Neural cell (in vitro differentiated cells): ENCODE data around the gene SCRN2. TPM values are rescaled to one million over a fixed set of nuclear protein-coding genes. Genes with fewer than 3 reads are reported as not detected.

Experiments used
- H2AFZ ChIP-seq: fragments of 200-600, 300-800 bp; sonication (generic), shearing (Covaris generic); 2 replicates; pipeline ENCODE4 v1.6.0; 2014; ENCODE audit warnings: low read depth, mild to moderate bottlenecking, antibody characterized with exemption, low read length, moderate library complexity
- H3F3A ChIP-seq: fragments of 200-600 bp; shearing (Covaris generic); 2 replicates; pipeline ENCODE4 v1.6.1; 2016; ENCODE audit warnings: mild to moderate bottlenecking, moderate library complexity, mixed read lengths, antibody characterized with exemption, low read length; ENCODE audit not compliant: insufficient read depth, poor library complexity, severe bottlenecking
- H3K27ac ChIP-seq: fragments of 200-600, 300-800 bp; sonication (generic), shearing (Covaris generic); 2 replicates; pipeline ENCODE4 v1.5.1; 2014; ENCODE audit warnings: mild to moderate bottlenecking, low read length, moderate library complexity
- H3K27me3 ChIP-seq: fragments of 300-800, 200-600 bp; sonication (generic), shearing (Covaris generic); 2 replicates; pipeline ENCODE4 v1.6.0; 2014; ENCODE audit warnings: mild to moderate bottlenecking, low read depth, low read length, moderate library complexity; ENCODE audit not compliant: insufficient read depth
- H3K36me3 ChIP-seq: fragments of 300-800, 200-600 bp; sonication (generic), shearing (Covaris generic); 2 replicates; pipeline ENCODE4 v1.5.1; 2014; ENCODE audit warnings: mild to moderate bottlenecking, antibody characterized with exemption, low read length, moderate library complexity; ENCODE audit not compliant: insufficient read depth
- H3K4me2 ChIP-seq: fragments of 300-800, 200-600 bp; sonication (generic), shearing (Covaris generic); 2 replicates; pipeline ENCODE4 v1.6.0; 2014; ENCODE audit warnings: mild to moderate bottlenecking, low read length
- H3K4me3 ChIP-seq: fragments of 300-800, 200-600 bp; sonication (generic), shearing (Covaris generic); 2 replicates; pipeline ENCODE4 v1.5.1; 2014; ENCODE audit warnings: mild to moderate bottlenecking, low read length, moderate library complexity
- H3K79me2 ChIP-seq: fragments of 200-600 bp; shearing (Covaris generic); replicated peaks from 2 replicates; pipeline ENCODE4 v1.6.0; 2014; ENCODE audit warnings: mild to moderate bottlenecking, low read length, moderate library complexity; ENCODE audit not compliant: insufficient read depth
- H3K9ac ChIP-seq: fragments of 300-800, 200-600 bp; sonication (generic), shearing (Covaris generic); 2 replicates; pipeline ENCODE4 v1.6.1; 2016; ENCODE audit warnings: mild to moderate bottlenecking, low read length, mixed read lengths
- H3K9me2 ChIP-seq: fragments of 200-600 bp; shearing (Covaris generic); 2 replicates; pipeline ENCODE4 v1.6.1; 2016; ENCODE audit warnings: mild to moderate bottlenecking, low read length, mixed read lengths; ENCODE audit not compliant: insufficient read depth
- H3K9me3 ChIP-seq: fragments of 200-600, 300-800 bp; sonication (generic), shearing (Covaris generic); 2 replicates; pipeline ENCODE4 v1.6.1; 2016; ENCODE audit warnings: mild to moderate bottlenecking, mixed run types, low read length, moderate library complexity, mixed read lengths
- H4K20me1 ChIP-seq: fragments of 200-600 bp; shearing (Covaris generic); 2 replicates; pipeline ENCODE4 v1.6.1; 2016; ENCODE audit warnings: mild to moderate bottlenecking, mixed run types; ENCODE audit not compliant: insufficient read depth
- EP300 ChIP-seq: fragments of 450-650 bp; conservative IDR thresholded peaks from 2 replicates; pipeline ENCODE4 v1.6.1; 2014; ENCODE audit warnings: antibody characterized with exemption, mild to moderate bottlenecking, moderate library complexity; ENCODE audit not compliant: poor library complexity, severe bottlenecking
- EZH2 ChIP-seq: fragments of 200-600, 300-800 bp; shearing (Covaris generic), sonication (generic); IDR thresholded peaks from 2 replicates; pipeline ENCODE4 v1.6.1; 2014; ENCODE audit warnings: antibody characterized with exemption, low read length, borderline replicate concordance, mild to moderate bottlenecking; ENCODE audit not compliant: insufficient read depth, poor library complexity, severe bottlenecking
- MXI1 ChIP-seq: fragments of 450-650 bp; conservative IDR thresholded peaks from 2 replicates; pipeline ENCODE4 v1.6.1; 2014; ENCODE audit warnings: antibody characterized with exemption, mild to moderate bottlenecking; ENCODE audit not compliant: poor library complexity, severe bottlenecking
- POLR2AphosphoS5 ChIP-seq: IDR thresholded peaks from 2 replicates; pipeline ENCODE4 v1.6.1; 2012
- RAD21 ChIP-seq: fragments of 450-650 bp; conservative IDR thresholded peaks from 2 replicates; pipeline ENCODE4 v1.6.1; 2014; ENCODE audit warnings: antibody characterized with exemption, mild to moderate bottlenecking, moderate library complexity
- SMC3 ChIP-seq: fragments of 450-650 bp; conservative IDR thresholded peaks from 2 replicates; pipeline ENCODE4 v1.6.1; 2014; ENCODE audit warnings: antibody characterized with exemption, mild to moderate bottlenecking, moderate library complexity; ENCODE audit not compliant: poor library complexity
- TAF1 ChIP-seq: IDR thresholded peaks from 2 replicates; pipeline ENCODE4 v1.6.1; 2012; ENCODE audit warnings: low read depth
- polyA plus RNA-seq: library from polyadenylated mRNA; depleted of rRNA; stranded (reverse); fragments of >200 nt; gene quantifications from 2 replicates; pipeline ENCODE4 v1.2.3, GENCODE V29; 2014
- TF ChIP-seq, protein P1 (sequence below): IDR thresholded peaks from 2 replicates; pipeline ENCODE4 v1.6.1; 2012; ENCODE audit warnings: borderline replicate concordance
- TF ChIP-seq, protein P2 (sequence below): fragments of 450-650 bp; IDR thresholded peaks from 2 replicates; pipeline ENCODE4 v1.5.1; 2014; ENCODE audit warnings: antibody characterized with exemption, mild to moderate bottlenecking, moderate library complexity; ENCODE audit not compliant: poor library complexity, severe bottlenecking

Gene SCRN2
- polyA plus RNA-seq, 1 donor from 2014 or later: 94.0 TPM

DNA sequence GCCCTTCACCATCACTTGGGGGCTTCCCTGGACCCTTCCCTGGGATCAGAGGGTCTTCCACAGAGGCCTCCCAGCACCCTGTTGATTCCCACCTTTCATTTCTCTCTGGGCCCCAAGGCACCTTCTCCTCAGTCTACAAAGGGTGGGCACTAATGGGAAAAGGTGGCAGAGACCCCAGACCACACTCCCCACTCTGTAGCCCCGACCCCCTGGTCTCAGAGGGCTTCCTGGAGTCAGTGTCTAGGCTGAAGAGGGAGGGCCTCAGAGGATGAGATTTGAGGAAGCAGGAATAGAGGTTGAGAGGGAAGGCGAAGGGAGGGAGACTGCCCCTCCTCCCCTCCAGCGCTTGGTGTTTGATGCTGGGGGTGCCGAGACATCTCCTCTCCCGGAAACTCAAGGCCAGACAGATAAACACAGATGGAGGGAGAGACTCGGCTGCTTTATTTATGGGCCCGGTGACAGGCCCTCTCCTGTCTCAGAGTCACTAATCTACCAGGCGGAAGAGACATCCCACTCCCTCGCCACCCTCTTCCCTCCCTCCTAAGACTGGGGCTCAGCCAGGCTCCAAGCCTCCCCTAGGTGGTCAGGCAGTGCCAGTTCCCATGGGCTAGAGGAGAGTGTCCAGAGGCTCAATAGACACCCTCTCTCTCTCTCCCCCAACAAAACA lies 36.4 kb upstream of the SCRN2 start:
- no peak overlapping the region for H3K27ac ChIP-seq
- peaks cover 15% of the 10 kb centered on the region for H3K27me3 ChIP-seq
- no peak overlapping the region for H3K4me2 ChIP-seq
- H3K79me2 ChIP-seq: no peaks in the 10 kb centered on the region
- no peak for TF ChIP-seq EZH2
- no peak for TF ChIP-seq EP300
- TF ChIP-seq TAF1: no peak
- TF ChIP-seq SMC3: no peak
- no peak for TF ChIP-seq RAD21
- TF ChIP-seq POLR2AphosphoS5: no peak
- TF ChIP-seq MXI1: no peak
- TF ChIP-seq, protein P1, sequence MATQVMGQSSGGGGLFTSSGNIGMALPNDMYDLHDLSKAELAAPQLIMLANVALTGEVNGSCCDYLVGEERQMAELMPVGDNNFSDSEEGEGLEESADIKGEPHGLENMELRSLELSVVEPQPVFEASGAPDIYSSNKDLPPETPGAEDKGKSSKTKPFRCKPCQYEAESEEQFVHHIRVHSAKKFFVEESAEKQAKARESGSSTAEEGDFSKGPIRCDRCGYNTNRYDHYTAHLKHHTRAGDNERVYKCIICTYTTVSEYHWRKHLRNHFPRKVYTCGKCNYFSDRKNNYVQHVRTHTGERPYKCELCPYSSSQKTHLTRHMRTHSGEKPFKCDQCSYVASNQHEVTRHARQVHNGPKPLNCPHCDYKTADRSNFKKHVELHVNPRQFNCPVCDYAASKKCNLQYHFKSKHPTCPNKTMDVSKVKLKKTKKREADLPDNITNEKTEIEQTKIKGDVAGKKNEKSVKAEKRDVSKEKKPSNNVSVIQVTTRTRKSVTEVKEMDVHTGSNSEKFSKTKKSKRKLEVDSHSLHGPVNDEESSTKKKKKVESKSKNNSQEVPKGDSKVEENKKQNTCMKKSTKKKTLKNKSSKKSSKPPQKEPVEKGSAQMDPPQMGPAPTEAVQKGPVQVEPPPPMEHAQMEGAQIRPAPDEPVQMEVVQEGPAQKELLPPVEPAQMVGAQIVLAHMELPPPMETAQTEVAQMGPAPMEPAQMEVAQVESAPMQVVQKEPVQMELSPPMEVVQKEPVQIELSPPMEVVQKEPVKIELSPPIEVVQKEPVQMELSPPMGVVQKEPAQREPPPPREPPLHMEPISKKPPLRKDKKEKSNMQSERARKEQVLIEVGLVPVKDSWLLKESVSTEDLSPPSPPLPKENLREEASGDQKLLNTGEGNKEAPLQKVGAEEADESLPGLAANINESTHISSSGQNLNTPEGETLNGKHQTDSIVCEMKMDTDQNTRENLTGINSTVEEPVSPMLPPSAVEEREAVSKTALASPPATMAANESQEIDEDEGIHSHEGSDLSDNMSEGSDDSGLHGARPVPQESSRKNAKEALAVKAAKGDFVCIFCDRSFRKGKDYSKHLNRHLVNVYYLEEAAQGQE: no peak
- TF ChIP-seq, protein P2, sequence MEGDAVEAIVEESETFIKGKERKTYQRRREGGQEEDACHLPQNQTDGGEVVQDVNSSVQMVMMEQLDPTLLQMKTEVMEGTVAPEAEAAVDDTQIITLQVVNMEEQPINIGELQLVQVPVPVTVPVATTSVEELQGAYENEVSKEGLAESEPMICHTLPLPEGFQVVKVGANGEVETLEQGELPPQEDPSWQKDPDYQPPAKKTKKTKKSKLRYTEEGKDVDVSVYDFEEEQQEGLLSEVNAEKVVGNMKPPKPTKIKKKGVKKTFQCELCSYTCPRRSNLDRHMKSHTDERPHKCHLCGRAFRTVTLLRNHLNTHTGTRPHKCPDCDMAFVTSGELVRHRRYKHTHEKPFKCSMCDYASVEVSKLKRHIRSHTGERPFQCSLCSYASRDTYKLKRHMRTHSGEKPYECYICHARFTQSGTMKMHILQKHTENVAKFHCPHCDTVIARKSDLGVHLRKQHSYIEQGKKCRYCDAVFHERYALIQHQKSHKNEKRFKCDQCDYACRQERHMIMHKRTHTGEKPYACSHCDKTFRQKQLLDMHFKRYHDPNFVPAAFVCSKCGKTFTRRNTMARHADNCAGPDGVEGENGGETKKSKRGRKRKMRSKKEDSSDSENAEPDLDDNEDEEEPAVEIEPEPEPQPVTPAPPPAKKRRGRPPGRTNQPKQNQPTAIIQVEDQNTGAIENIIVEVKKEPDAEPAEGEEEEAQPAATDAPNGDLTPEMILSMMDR: no peak
- no peak overlapping the region for H3K4me3 ChIP-seq
- H3F3A ChIP-seq: no peaks in the 10 kb centered on the region
- H3K9me2 ChIP-seq: no peaks in the 10 kb centered on the region
- no peaks in the 10 kb centered on the region for H4K20me1 ChIP-seq
- H3K36me3 ChIP-seq: no peaks in the 10 kb centered on the region
- H3K9me3 ChIP-seq: no peaks in the 10 kb centered on the region
- no peak overlapping the region for H2AFZ ChIP-seq
- H3K9ac ChIP-seq: no peak overlapping the region

DNA sequence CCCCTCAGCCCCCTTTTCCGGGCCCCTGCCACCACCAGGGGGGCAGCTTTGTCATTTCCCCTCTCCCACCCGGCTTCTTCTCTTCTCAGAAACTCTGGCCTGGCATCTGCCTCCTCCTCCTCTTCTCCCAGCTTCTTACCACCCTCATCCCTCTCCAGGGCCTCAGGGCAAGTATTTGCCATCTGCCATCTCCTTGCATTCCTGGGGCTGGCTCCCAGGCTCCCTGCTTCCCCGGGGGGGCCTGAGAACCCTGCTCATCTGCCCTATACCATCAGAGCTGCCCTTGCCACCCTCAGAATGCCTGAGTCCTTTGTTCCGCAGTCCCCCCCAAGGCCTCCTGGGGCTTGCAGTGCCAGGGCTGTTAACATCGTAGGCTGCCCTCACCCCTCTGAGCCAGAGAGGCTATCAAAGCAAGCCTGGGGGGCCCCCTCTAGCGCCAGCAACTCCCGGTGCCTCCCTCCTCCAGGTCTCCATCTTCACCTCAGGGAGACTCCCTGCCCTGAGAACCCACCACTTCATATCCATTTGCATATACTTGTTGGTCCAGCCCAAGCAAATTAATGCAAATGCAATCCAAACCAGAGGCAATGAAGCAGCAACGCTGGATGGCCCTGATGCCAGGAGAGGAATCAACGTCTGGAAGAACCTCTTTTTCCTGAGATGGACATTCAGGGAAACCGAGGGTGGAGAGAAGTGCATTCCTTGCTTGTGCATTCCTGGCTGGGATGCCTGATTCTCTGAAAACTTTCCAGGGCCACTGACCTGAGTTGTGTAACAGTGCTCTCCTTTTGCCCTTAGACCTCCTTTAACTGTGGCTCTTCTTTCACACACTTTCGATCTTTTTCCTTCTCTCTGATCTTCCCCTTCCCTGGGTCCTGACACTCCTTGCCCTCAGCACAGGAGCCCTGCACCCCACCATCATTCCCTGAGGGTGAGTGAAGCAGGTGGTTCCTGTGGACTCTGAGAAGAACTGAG lies 34.2 kb upstream of the SCRN2 start:
- no peak overlapping the region for H2AFZ ChIP-seq
- H3K9me3 ChIP-seq: no peaks in the 10 kb centered on the region
- peaks cover 36% of the 10 kb centered on the region for H3K27me3 ChIP-seq
- no peak overlapping the region for H3K27ac ChIP-seq
- H3K9me2 ChIP-seq: no peaks in the 10 kb centered on the region
- H3K4me3 ChIP-seq: no peak overlapping the region
- H3K9ac ChIP-seq: no peak overlapping the region
- H3F3A ChIP-seq: no peaks in the 10 kb centered on the region
- no peak overlapping the region for H3K4me2 ChIP-seq
- H4K20me1 ChIP-seq: no peaks in the 10 kb centered on the region
- TF ChIP-seq POLR2AphosphoS5 (no peak), TAF1 (no peak), EP300 (no peak), EZH2 (no peak), SMC3 (no peak), MXI1 (no peak), RAD21 (no peak)
- TF ChIP-seq, protein P1: no peak
- TF ChIP-seq, protein P2: no peak
- H3K36me3 ChIP-seq: no peaks in the 10 kb centered on the region
- H3K79me2 ChIP-seq: no peaks in the 10 kb centered on the region
